ENCODE results near the gene TRIML2.

The TRIML2 gene

DNA sequence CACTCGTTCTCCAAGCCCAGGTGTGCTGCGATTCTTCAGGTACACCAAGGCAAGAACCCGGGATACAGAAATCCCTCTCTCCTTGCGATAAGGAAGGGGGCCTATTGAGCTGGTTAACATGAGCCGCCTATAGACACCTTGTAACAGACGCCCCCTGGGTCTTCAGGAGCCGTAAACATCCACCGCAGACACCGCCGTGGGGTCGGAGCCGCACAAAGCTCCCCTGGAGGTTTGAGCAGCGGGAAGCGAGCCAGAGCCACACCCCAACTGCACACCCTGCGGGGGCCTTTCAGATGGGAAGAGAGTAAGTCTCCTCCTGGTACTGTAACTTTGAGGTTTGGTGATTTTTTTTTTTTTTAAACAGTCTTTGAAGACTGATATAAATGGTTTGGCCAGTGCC, 67.2 kb downstream of the TRIML2 start:
- DNase-seq (ENCODE audit: low read depth), result no peak
- TF ChIP-seq, protein P1, sequence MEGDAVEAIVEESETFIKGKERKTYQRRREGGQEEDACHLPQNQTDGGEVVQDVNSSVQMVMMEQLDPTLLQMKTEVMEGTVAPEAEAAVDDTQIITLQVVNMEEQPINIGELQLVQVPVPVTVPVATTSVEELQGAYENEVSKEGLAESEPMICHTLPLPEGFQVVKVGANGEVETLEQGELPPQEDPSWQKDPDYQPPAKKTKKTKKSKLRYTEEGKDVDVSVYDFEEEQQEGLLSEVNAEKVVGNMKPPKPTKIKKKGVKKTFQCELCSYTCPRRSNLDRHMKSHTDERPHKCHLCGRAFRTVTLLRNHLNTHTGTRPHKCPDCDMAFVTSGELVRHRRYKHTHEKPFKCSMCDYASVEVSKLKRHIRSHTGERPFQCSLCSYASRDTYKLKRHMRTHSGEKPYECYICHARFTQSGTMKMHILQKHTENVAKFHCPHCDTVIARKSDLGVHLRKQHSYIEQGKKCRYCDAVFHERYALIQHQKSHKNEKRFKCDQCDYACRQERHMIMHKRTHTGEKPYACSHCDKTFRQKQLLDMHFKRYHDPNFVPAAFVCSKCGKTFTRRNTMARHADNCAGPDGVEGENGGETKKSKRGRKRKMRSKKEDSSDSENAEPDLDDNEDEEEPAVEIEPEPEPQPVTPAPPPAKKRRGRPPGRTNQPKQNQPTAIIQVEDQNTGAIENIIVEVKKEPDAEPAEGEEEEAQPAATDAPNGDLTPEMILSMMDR (IDR thresholded peaks at IDR 0.05; ENCODE audit: control insufficient read depth, insufficient read depth, low read depth, low read length, missing control alignments), result no peak
- no peak overlapping the region for H3K4me3 ChIP-seq (ENCODE audit: control insufficient read depth, low read depth, low read length)

DNA sequence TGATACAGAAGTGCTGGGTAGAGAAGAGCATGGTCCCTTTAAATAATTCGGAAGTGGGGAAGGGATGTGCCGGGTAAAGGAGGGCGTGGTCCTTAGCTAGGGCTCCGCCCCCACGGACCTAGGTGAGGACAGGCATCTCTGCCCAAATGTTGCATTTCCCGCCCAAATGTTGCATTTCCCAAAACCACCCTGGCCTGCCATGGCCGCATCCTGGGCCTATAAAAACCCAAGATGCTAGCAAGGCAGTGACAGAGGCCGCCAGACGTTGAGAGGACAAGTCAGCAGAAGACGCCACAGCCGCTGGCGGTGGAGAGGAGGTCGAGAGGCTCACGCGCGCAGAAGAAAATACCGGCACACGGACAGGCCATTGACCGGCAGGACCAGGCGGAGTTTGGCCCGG, 67.7 kb downstream of the TRIML2 start:
- DNase-seq (ENCODE audit: low read depth), result no peak
- no peak overlapping the region for H3K4me3 ChIP-seq (ENCODE audit: control insufficient read depth, low read depth, low read length)
- TF ChIP-seq, protein P1 (IDR thresholded peaks at IDR 0.05; ENCODE audit: control insufficient read depth, insufficient read depth, low read depth, low read length, missing control alignments), result no peak

Measured in AG09309 (cell line).